Caco-2 (cell line): ENCODE results near the gene GOLGA6C. TPM values are rescaled to one million over a fixed set of nuclear protein-coding genes. Genes with fewer than 3 reads are reported as not detected.
"Not testable (repeated sequence)": the region's sequence is repeated elsewhere in the genome, so short reads cannot be mapped to it uniquely, and the experiment has no call there.

Experiments
- Bru-seq: library from RNA; stranded (reverse); fragments of 400-500 nt; gene quantifications from one replicate; lab custom pipeline; 2021; lab: Mats Ljungman, UMichigan
- BruChase-seq, 2 experiments: library from RNA; stranded (reverse); fragments of 400-500 nt; gene quantifications; one replicate each; lab custom pipeline; 2021; lab: Mats Ljungman, UMichigan
- BruUV-seq: library from RNA; stranded (reverse); fragments of 400-500 nt; replicated peaks from 2 replicates; lab custom pipeline; 2021; lab: Mats Ljungman, UMichigan
- CTCF ChIA-PET: fragments of 300-600 bp; sonication (Branson Sonifier 250); formaldehyde crosslinking; loops from one replicate; lab custom pipeline; 2022; ENCODE audit warnings: antibody characterized with exemption; lab: Charles Lee
- POLR2A ChIA-PET: fragments of 300-600 bp; sonication (Branson Sonifier 250); formaldehyde crosslinking; loops from one replicate; lab custom pipeline; 2022; ENCODE audit warnings: antibody characterized with exemption; lab: Charles Lee
- DNase-seq, 2 experiments: peaks; one replicate each; pipeline versions ENCODE4 v3.0.0 to v3.0.0-alpha.2; 2020 to 2022
- H3K27me3 ChIP-seq: replicated peaks from 2 replicates; pipeline ENCODE4 v1.6.0; 2011; ENCODE audit warnings: low read length; ENCODE audit not compliant: control insufficient read depth, insufficient read depth
- H3K36me3 ChIP-seq: 2 replicates; pipeline ENCODE4 v1.5.1; 2011; ENCODE audit warnings: low read length; ENCODE audit not compliant: control insufficient read depth, insufficient read depth
- H3K4me1 ChIP-seq: fragments of 250-450 bp; sonication (Bioruptor Pico); 2 replicates; pipeline ENCODE4 v1.5.1; 2020; ENCODE audit warnings: mild to moderate bottlenecking
- H3K4me3 ChIP-seq: 2 replicates; pipeline ENCODE4 v1.5.1; 2011; ENCODE audit warnings: low read depth, mild to moderate bottlenecking, control low read depth, low read length
- H3K9me3 ChIP-seq: fragments of 250-450 bp; sonication (Bioruptor Pico); 2 replicates; pipeline ENCODE4 v1.5.1; 2020; ENCODE audit warnings: mild to moderate bottlenecking, moderate library complexity
- H3K27ac Mint-ChIP-seq: one replicate; pipeline ENCODE4 v1.8.0; 2022; ENCODE audit warnings: mixed read lengths; ENCODE audit not compliant: unreplicated experiment
- H3K27me3 Mint-ChIP-seq: one replicate; pipeline ENCODE4 v1.8.0; 2022; ENCODE audit warnings: mixed read lengths; ENCODE audit not compliant: insufficient read depth, unreplicated experiment
- H3K36me3 Mint-ChIP-seq: one replicate; pipeline ENCODE4 v1.8.0; 2022; ENCODE audit warnings: mild to moderate bottlenecking, mixed read lengths; ENCODE audit not compliant: insufficient read depth, unreplicated experiment
- H3K4me1 Mint-ChIP-seq: one replicate; pipeline ENCODE4 v1.8.0; 2022; ENCODE audit warnings: low read depth, mixed read lengths; ENCODE audit not compliant: unreplicated experiment
- H3K4me3 Mint-ChIP-seq: one replicate; pipeline ENCODE4 v1.8.0; 2022; ENCODE audit warnings: mild to moderate bottlenecking, moderate library complexity, mixed read lengths; ENCODE audit not compliant: unreplicated experiment
- H3K9me3 Mint-ChIP-seq: one replicate; pipeline ENCODE4 v1.8.0; 2022; ENCODE audit warnings: mixed read lengths; ENCODE audit not compliant: unreplicated experiment
- CTCF ChIP-seq, 2 experiments: fragments of 200-600 bp in 1 of 2; IDR thresholded peaks; 1 replicate in 1 of 2; 2 replicates in 1 of 2; pipeline versions ENCODE4 v1.5.1 to v1.8.0; 2011 to 2022; ENCODE audit warnings: antibody characterized with exemption in 1 of 2, control low read depth in 1 of 2, inconsistent platforms in 1 of 2, low read depth in 1 of 2, low read length in 1 of 2, mild to moderate bottlenecking in 1 of 2, moderate library complexity in 1 of 2; ENCODE audit not compliant: insufficient read depth in 1 of 2, severe bottlenecking in 1 of 2, unreplicated experiment in 1 of 2
- intact Hi-C: fragments of 100-400 bp; cut with micrococcal nuclease; formaldehyde crosslinking; loops from one replicate; pipeline ENCODE4 v1.10.0; 2022; ENCODE audit not compliant: unreplicated experiment
- long read RNA-seq: library from polyadenylated mRNA; stranded (forward); transcript quantifications from one replicate; pipeline ENCODE4 v2.0.0, GENCODE V29; 2022
- total RNA-seq: library from RNA; stranded (reverse); gene quantifications from 2 replicates; pipeline ENCODE4 v1.2.3, GENCODE V29; 2022

Gene GOLGA6C, protein sequence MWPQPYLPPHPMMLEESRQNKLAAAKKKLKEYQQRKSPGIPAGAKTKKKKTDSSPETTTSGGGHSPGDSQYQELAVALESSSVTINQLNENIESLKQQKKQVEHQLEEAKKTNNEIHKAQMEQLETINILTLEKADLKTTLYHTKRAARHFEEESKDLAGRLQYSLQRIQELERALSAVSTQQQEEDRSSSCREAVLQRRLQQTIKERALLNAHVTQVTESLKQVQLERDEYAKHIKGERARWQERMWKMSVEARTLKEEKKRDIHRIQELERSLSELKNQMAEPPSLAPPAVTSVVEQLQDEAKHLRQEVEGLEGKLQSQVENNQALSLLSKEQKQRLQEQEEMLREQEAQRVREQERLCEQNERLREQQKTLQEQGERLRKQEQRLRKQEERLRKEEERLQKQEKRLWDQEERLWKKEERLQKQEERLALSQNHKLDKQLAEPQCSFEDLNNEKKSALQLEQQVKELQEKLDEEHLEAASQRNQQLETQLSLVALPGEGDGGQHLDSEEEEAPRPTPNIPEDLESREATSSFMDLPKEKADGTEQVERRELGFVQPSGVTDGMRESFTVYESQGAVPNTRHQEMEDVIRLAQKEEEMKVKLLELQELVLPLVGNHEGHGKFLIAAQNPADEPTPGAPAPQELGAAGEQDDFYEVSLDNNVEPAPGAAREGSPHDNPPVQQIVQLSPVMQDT
- not detected in 2 replicates for total RNA-seq
- Bru-seq, nascent RNA = not detected
- percentile 4 among the genes with signal in this experiment for BruChase-seq, experiment 1, labeled RNA remaining after a 2-hour chase
- percentile 7 among the genes with signal in this experiment for BruChase-seq, experiment 2, labeled RNA remaining after a 6-hour chase
- long read RNA-seq = 0 reads

DNA sequence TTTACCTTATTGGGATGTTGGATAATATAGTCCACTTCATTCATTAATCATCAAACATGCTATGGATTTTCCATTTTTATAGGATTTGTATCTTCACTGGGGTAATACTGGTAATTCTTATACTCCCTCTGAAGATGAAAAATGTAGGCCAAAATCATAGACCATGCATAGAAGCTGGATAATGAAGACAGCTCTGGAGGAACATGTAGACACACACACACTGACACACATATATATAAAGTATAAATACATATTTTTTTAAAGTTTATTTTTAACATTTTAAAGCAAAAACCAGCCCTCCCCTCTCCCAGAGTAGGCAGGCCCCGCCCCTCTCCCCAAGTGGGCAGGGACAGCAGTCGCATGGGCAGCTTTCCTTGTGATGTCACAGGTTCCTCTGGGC is at the start of gene GOLGA6C:
Gene GOLGA6C, plus strand, starts transcription at position 301 of the 400 bp plus-strand sequence. CDS start 265 bp downstream, outside the sequence.
- DNase-seq, H3K4me1 Mint-ChIP-seq, H3K9me3 Mint-ChIP-seq, H3K4me3 Mint-ChIP-seq, BruUV-seq, H3K4me3 ChIP-seq, H3K36me3 Mint-ChIP-seq, H3K27ac Mint-ChIP-seq, H3K27me3 ChIP-seq, intact Hi-C loops, H3K9me3 ChIP-seq, H3K4me1 ChIP-seq, H3K36me3 ChIP-seq, CTCF ChIA-PET, H3K27me3 Mint-ChIP-seq, POLR2A ChIA-PET: not testable (repeated sequence)

GRCh38 chr15:75208501-75209288 is 49.4 kb upstream of the GOLGA6C start:
- Mint-ChIP-seq H3K4me3 (no peak overlapping the region), H3K27ac (no peak overlapping the region), H3K4me1 (peaks cover 13% of the 10 kb centered on the region), H3K9me3 (no peaks in the 10 kb centered on the region), H3K27me3 (no peaks in the 10 kb centered on the region), H3K36me3 (peaks cover 78% of the 10 kb centered on the region)
- Histone ChIP-seq H3K4me3 (no peak overlapping the region), H3K4me1 (peaks cover 15% of the 10 kb centered on the region), H3K27me3 (no peaks in the 10 kb centered on the region), H3K9me3 (no peaks in the 10 kb centered on the region), H3K36me3 (peaks cover 3% of the 10 kb centered on the region)
- CTCF ChIA-PET = interaction anchor here (1.2 kb wide), 1 partner anchor 179 kb away, joined by 3 read pairs; no protein-coding TSS in a partner anchor
- no peak for DNase-seq
- POLR2A ChIA-PET = no interaction called here
- BruUV-seq = no TSS peak
- no peak for TF ChIP-seq CTCF (IDR thresholded peaks at IDR 0.05; ENCODE audit: insufficient read depth in 1 of 2, low read depth in 1 of 2, low read length in 1 of 2, severe bottlenecking in 1 of 2, unreplicated experiment in 1 of 2)
- intact Hi-C loops = no loop called here

GRCh38 chr15:75209289-75209676 is 48.9 kb upstream of the GOLGA6C start:
- Mint-ChIP-seq H3K9me3 (no peaks in the 10 kb centered on the region), H3K36me3 (peaks cover 78% of the 10 kb centered on the region), H3K4me3 (no peak overlapping the region), H3K4me1 (peaks cover 7% of the 10 kb centered on the region), H3K27ac (no peak overlapping the region), H3K27me3 (no peaks in the 10 kb centered on the region)
- TF ChIP-seq CTCF (IDR thresholded peaks at IDR 0.05; ENCODE audit: insufficient read depth in 1 of 2, low read depth in 1 of 2, low read length in 1 of 2, severe bottlenecking in 1 of 2, unreplicated experiment in 1 of 2) = no peak
- Histone ChIP-seq H3K9me3 (no peaks in the 10 kb centered on the region), H3K4me3 (no peak overlapping the region), H3K27me3 (no peaks in the 10 kb centered on the region), H3K4me1 (peaks cover 10% of the 10 kb centered on the region), H3K36me3 (peaks cover 3% of the 10 kb centered on the region)
- DNase-seq = no peak
- BruUV-seq = no TSS peak
- intact Hi-C loops = no loop called here
- CTCF ChIA-PET = interaction anchor here (1.2 kb wide), 1 partner anchor 180 kb away, joined by 3 read pairs; no protein-coding TSS in a partner anchor
- POLR2A ChIA-PET = no interaction called here
